PC-9 (cell line): ENCODE data around the gene CMSS1. TPM values are rescaled to one million over a fixed set of nuclear protein-coding genes. Genes with fewer than 3 reads are reported as not detected.
A peak's percentile ranks its signal among the peaks of the same experiment; 100 is the strongest.

ENCODE experiments used
- BruUV-seq: library from RNA; stranded (reverse); fragments of 400-500 nt; replicated peaks from 2 replicates; lab custom pipeline; 2021; lab: Mats Ljungman, UMichigan
- CTCF ChIA-PET: fragments of 300-600 bp; sonication (Branson Sonifier 250); formaldehyde crosslinking; loops from one replicate; lab custom pipeline; 2022; ENCODE audit warnings: antibody characterized with exemption; lab: Charles Lee
- POLR2A ChIA-PET: fragments of 300-600 bp; sonication (Branson Sonifier 250); formaldehyde crosslinking; loops from one replicate; lab custom pipeline; 2022; ENCODE audit warnings: antibody characterized with exemption; ENCODE audit not compliant: unreplicated experiment; lab: Charles Lee
- DNase-seq, 2 experiments: peaks; one replicate each; pipeline versions ENCODE4 v3.0.0 to v3.0.0-alpha.2; 2015 to 2022; ENCODE audit warnings: mixed read lengths in 1 of 2
- H2AFZ ChIP-seq: fragments of 200-600 bp; sonication (generic); 2 replicates; pipeline ENCODE4 v1.8.1; 2017; ENCODE audit warnings: antibody characterized with exemption
- H3F3A ChIP-seq: fragments of 200-600 bp; sonication (generic); 2 replicates; pipeline ENCODE4 v1.8.1; 2017; ENCODE audit warnings: antibody characterized with exemption, mild to moderate bottlenecking, low read depth; ENCODE audit not compliant: insufficient read depth
- H3K27ac ChIP-seq: fragments of 200-600 bp; sonication (generic); 2 replicates; pipeline ENCODE4 v1.6.1; 2016; ENCODE audit warnings: mixed run types
- H3K27me3 ChIP-seq: fragments of 200-600 bp; sonication (generic); 2 replicates; pipeline ENCODE4 v1.6.1; 2016; ENCODE audit warnings: low read depth, mixed run types; ENCODE audit not compliant: insufficient read depth
- H3K36me3 ChIP-seq: fragments of 200-600 bp; sonication (generic); 2 replicates; pipeline ENCODE4 v1.6.1; 2016; ENCODE audit warnings: low read depth, mixed run types
- H3K4me1 ChIP-seq: fragments of 200-600 bp; sonication (generic); replicated peaks from 2 replicates; pipeline ENCODE4 v1.6.1; 2016; ENCODE audit warnings: mixed run types; ENCODE audit not compliant: insufficient read depth
- H3K4me2 ChIP-seq: fragments of 200-600 bp; sonication (generic); 2 replicates; pipeline ENCODE4 v1.6.1; 2017; ENCODE audit warnings: mixed run types
- H3K4me3 ChIP-seq: fragments of 200-600 bp; sonication (generic); 2 replicates; pipeline ENCODE4 v1.6.1; 2016; ENCODE audit warnings: mixed run types
- H3K79me2 ChIP-seq: fragments of 200-600 bp; sonication (generic); 2 replicates; pipeline ENCODE4 v1.6.1; 2017; ENCODE audit warnings: low read depth, mixed run types
- H3K9me2 ChIP-seq: fragments of 200-600 bp; sonication (generic); 2 replicates; pipeline ENCODE4 v1.8.1; 2017; ENCODE audit warnings: mild to moderate bottlenecking; ENCODE audit not compliant: insufficient read depth
- H3K9me3 ChIP-seq: fragments of 200-600 bp; sonication (generic); 2 replicates; pipeline ENCODE4 v1.8.1; 2016; ENCODE audit warnings: low read depth; ENCODE audit not compliant: insufficient read depth
- H4K20me1 ChIP-seq: fragments of 200-600 bp; sonication (generic); 2 replicates; pipeline ENCODE4 v1.8.1; 2017; ENCODE audit not compliant: insufficient read depth
- EZH2 ChIP-seq: fragments of 200-600 bp; sonication (generic); IDR thresholded peaks from 2 replicates; pipeline ENCODE4 v1.8.0; 2017; ENCODE audit warnings: antibody characterized with exemption, low read depth
- intact Hi-C: fragments of 100-400 bp; cut with micrococcal nuclease; formaldehyde crosslinking; loops from one replicate; pipeline ENCODE4 v1.10.0; 2022; ENCODE audit not compliant: unreplicated experiment
- total RNA-seq: library from RNA; stranded (reverse); gene quantifications from 2 replicates; pipeline ENCODE4 v1.2.3, GENCODE V29; 2021
- TF ChIP-seq, protein P1 (sequence below): fragments of 200-600 bp; sonication (generic); conservative IDR thresholded peaks from 2 replicates; pipeline ENCODE4 v1.6.1; 2017; ENCODE audit warnings: mixed run types, antibody characterized with exemption, mild to moderate bottlenecking, moderate library complexity

CMSS1 gene
- total RNA-seq, 1 experiment from 2014 or later: 98.9 TPM

DNA sequence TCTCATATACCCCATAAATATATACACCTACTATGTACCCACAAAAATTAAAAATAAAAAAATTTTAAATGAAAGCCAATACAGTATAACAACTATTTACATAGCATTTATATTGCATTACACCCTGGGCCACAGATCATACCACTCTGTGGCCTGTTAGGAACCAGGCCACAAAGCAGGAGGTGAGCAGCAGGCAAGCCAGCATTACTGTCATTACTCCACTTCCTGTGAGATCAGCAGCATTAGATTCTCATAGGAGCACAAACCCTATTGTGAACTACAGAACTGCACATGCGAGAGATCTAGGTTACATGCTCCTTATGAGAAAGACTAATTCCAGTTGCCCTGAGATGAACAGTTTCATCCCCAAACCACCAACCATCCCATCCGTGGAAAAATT is 279.2 kb downstream of the CMSS1 start:
- Histone ChIP-seq H3K9me3 (peaks cover 5% of the 10 kb centered on the region; the same call in 1 of the 2 replicates), H3K9me2 (no peaks in the 10 kb centered on the region), H3K36me3 (no peaks in the 10 kb centered on the region), H3F3A (peaks cover 12% of the 10 kb centered on the region; the same call in 1 of the 2 replicates), H3K4me1 (peaks cover 46% of the 10 kb centered on the region), H2AFZ (no peak overlapping the region), H3K4me3 (no peak overlapping the region), H3K27me3 (no peaks in the 10 kb centered on the region), H3K27ac (no peak overlapping the region), H3K4me2 (peak overlapping the region; percentile 60), H3K79me2 (no peaks in the 10 kb centered on the region), H4K20me1 (no peaks in the 10 kb centered on the region)
- ChIA-PET POLR2A (no interaction called here), CTCF (no interaction called here)
- TF ChIP-seq EZH2: no peak
- TF ChIP-seq, protein P1, sequence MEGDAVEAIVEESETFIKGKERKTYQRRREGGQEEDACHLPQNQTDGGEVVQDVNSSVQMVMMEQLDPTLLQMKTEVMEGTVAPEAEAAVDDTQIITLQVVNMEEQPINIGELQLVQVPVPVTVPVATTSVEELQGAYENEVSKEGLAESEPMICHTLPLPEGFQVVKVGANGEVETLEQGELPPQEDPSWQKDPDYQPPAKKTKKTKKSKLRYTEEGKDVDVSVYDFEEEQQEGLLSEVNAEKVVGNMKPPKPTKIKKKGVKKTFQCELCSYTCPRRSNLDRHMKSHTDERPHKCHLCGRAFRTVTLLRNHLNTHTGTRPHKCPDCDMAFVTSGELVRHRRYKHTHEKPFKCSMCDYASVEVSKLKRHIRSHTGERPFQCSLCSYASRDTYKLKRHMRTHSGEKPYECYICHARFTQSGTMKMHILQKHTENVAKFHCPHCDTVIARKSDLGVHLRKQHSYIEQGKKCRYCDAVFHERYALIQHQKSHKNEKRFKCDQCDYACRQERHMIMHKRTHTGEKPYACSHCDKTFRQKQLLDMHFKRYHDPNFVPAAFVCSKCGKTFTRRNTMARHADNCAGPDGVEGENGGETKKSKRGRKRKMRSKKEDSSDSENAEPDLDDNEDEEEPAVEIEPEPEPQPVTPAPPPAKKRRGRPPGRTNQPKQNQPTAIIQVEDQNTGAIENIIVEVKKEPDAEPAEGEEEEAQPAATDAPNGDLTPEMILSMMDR: no peak
- BruUV-seq: no TSS peak
- DNase-seq: no peak
- intact Hi-C loops: loop anchor here (5.0 kb wide), 1 partner anchor 195 kb away; no protein-coding TSS in a partner anchor

DNA sequence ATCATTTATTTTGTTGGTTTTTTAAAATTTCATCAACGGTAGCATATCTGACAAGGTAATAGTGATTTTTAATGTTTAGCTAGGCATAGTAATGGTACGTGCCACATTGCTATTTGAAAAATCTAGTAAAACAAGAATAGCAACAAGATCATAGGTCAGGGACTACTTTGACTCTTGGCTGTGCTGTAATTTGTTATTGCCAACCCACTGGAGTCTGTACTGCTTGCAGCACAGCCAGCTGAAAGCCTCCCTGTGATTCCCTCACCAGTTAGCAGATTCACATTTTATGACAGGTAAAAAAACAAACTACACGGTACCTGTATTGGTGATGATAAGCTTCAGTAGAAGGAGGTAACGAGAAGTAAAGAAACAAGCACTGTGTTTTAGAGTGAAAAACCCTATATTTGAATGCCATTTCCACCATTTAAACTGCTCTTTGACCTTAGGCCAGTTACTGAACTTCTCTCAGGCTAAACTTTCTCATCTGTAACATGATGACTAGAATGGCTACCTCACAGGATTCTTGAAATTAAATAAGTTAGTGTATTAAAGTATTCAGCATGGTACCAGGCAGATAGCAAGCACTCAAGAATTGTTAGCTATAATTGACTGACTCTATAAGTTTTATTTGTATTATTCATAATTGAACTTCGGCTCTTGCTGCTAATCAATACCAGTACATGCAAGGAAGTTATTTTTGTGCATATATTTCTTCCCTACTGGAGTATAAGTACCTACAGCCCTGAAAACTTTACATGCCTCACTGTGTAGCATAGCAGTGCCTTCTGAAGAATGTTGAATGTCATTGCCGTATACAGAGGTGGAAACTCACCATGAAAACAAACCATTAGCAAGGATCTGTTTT is 280.5 kb downstream of the CMSS1 start:
- Histone ChIP-seq H3K27me3 (no peaks in the 10 kb centered on the region), H3K4me2 (peak overlapping the region; percentile 60), H3F3A (peaks cover 12% of the 10 kb centered on the region; the same call in 1 of the 2 replicates), H3K9me2 (no peaks in the 10 kb centered on the region), H3K9me3 (peaks cover 5% of the 10 kb centered on the region; the same call in 1 of the 2 replicates), H3K79me2 (no peaks in the 10 kb centered on the region), H3K4me3 (peak overlapping the region; percentile 6; the same call in 1 of the 2 replicates), H3K27ac (peak overlapping the region; percentile 40), H3K36me3 (no peaks in the 10 kb centered on the region), H3K4me1 (peaks cover 46% of the 10 kb centered on the region), H4K20me1 (no peaks in the 10 kb centered on the region), H2AFZ (no peak overlapping the region)
- DNase-seq: peak; percentile 49 to 96
- POLR2A ChIA-PET: interaction anchor here (0.6 to 1.1 kb wide), 3 partner anchors 56 to 156 kb away, joined by 3 read pairs; no protein-coding TSS in a partner anchor
- intact Hi-C loops: loop anchor here (1.0 to 5.0 kb wide), 3 partner anchors 51 to 196 kb away; no protein-coding TSS in a partner anchor
- TF ChIP-seq, protein P1: no peak
- TF ChIP-seq EZH2: no peak
- BruUV-seq: no TSS peak
- CTCF ChIA-PET: interaction anchor here (0.6 kb wide), 2 partner anchors 27 to 266 kb away, joined by 3 to 5 read pairs; no protein-coding TSS in a partner anchor

DNA sequence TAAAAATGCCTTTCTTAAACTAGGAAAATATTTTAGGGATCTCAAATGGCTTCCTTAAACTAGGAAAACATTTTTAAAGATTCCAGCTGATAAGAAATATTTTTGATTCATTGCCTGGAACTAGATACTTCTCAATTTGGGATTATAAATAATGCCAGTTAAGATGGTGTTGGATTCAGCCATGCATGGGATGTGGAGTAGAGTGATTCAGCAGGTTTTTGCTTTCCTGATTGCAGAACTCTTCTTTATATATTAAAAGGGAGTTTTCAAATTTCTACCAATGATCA is 281.1 kb downstream of the CMSS1 start:
- BruUV-seq: no TSS peak
- peaks cover 49% of the 10 kb centered on the region for H3K4me1 ChIP-seq
- intact Hi-C loops: loop anchor here (1.0 to 5.0 kb wide), 3 partner anchors 52 to 196 kb away; no protein-coding TSS in a partner anchor

More for the DNA sequence above, 281.1 kb downstream of the CMSS1 start:
- H3K36me3 ChIP-seq: no peaks in the 10 kb centered on the region
- H3K27ac ChIP-seq: peak overlapping the region; percentile 40
- H3K4me3 ChIP-seq: no peak overlapping the region
- H3F3A ChIP-seq: peaks cover 12% of the 10 kb centered on the region; the same call in 1 of the 2 replicates
- no peak for DNase-seq
- H2AFZ ChIP-seq: no peak overlapping the region
- TF ChIP-seq EZH2: no peak
- TF ChIP-seq, protein P1: no peak
- H3K9me2 ChIP-seq: no peaks in the 10 kb centered on the region
- H3K79me2 ChIP-seq: no peaks in the 10 kb centered on the region
- H3K4me2 ChIP-seq: peak overlapping the region; percentile 60
- peaks cover 5% of the 10 kb centered on the region; the same call in 1 of the 2 replicates for H3K9me3 ChIP-seq
- ChIA-PET POLR2A (no interaction called here), CTCF (interaction anchor here (0.6 kb wide), 1 partner anchor 1369 kb away, joined by 4 read pairs; no protein-coding TSS in a partner anchor)
- H3K27me3 ChIP-seq: no peaks in the 10 kb centered on the region
- no peaks in the 10 kb centered on the region for H4K20me1 ChIP-seq
